ENCODE data around the gene ABHD15.

- no peak for TF ChIP-seq FOS (IDR thresholded peaks at IDR 0.05; ENCODE audit: borderline replicate concordance, insufficient read depth, low read length)
- TF ChIP-seq CTCF (IDR thresholded peaks at IDR 0.05; ENCODE audit: extremely low read depth in 1 of 2, insufficient read depth in 1 of 2, low read depth in 1 of 2, low read length in 2 of 2): no peak
- TF ChIP-seq POLR2A (IDR thresholded peaks at IDR 0.05; ENCODE audit: low read depth, low read length): no peak
- TF ChIP-seq POLR2AphosphoS5 (IDR thresholded peaks at IDR 0.05; ENCODE audit: insufficient read depth, low read depth, low read length): no peak
- no peak for TF ChIP-seq EZH2 (IDR thresholded peaks at IDR 0.05; ENCODE audit: borderline replicate concordance, low read depth, low read length, severe bottlenecking)
- TF ChIP-seq MAX (IDR thresholded peaks at IDR 0.05; ENCODE audit: insufficient read depth, insufficient read length): no peak
- no peak for TF ChIP-seq GATA2 (IDR thresholded peaks at IDR 0.05; ENCODE audit: insufficient read depth, insufficient read length, low read depth, low read length)
- TF ChIP-seq JUN (IDR thresholded peaks at IDR 0.05; ENCODE audit: borderline replicate concordance, insufficient read depth, insufficient read length, low read depth): no peak
- TF ChIP-seq MYC (IDR thresholded peaks at IDR 0.05; ENCODE audit: low read depth, low read length): no peak
Observed at GRCh38 chr17:29571486-29571882, 4.6 kb upstream of the ABHD15 start.

All from endothelial cell of umbilical vein (primary cell).